ENCODE measurements around the gene RNF217.
A peak's percentile ranks its signal among the peaks of the same experiment; 100 is the strongest.
"Not testable (repeated sequence)": the region's sequence is repeated elsewhere in the genome, so short reads cannot be mapped to it uniquely, and the experiment has no call there.

The RNF217 gene

DNA sequence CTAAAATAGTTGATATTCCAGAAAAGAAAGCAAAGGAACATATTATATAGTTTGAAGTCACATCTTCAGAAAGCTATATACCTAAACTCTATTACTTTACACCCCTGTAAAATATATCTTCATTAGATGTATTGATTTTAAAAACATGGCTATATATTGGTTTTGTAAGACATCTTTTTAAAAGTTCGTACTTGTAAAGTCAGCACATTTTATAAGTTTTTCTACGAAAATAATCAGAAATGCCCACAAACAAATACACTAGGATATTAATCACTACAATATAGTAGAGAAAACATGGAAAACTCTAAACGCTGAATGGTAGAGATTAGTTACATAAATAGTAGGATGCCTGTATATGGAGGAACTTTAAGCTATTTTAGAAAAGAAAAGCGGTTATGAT lies 52.9 kb downstream of the RNF217 start:
- DNase-seq, result no peak

DNA sequence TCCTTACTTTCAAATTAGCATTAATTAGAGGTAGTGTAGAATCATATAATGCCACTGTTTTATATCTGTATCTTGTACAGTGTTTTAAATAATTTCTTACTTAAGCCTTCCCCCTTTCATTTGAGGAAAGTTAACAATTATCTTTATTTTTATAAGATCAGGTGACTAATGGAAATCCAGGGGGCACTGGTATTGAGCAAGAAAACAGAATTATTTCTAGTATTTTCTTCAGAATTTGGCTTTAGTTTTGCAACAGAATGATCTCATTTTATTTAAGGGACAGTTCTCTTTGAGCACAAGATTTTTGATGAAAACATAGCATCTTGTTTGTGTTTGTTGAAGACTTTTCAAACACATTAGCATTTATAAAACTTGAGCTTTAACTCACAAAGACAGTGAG lies 55.9 kb downstream of the RNF217 start:
- DNase-seq, result no peak

GRCh38 chr6:125019281-125019680 lies 57.0 kb downstream of the RNF217 start:
- no peak for DNase-seq

DNA sequence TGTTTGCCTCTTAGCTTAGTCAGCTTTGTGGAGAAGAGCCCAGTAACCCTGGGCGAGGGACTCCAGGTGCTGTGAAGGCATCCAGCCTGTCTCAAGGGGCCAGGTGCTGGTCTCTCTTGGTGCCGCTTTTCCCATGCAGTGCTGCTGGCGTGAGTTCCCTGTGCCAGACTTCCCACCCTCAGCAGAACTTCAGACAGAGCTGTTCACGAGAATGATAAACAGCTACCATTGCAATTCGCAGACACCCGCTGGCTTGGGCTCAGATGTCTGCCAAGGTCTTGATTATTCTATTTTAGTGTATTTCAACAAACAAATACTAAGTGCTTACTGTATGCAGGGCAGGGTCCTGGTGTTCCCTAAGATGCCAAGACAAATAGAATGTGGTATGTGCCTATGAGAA lies 57.7 kb downstream of the RNF217 start:
- peak in 7 of 56 donors; percentile 1 to 10 (median 4) for DNase-seq

GRCh38 chr6:125020385-125020784 lies 58.1 kb downstream of the RNF217 start:
- DNase-seq, result no peak

- no peak for DNase-seq
These were observed 60.3 kb downstream of the RNF217 start for GRCh38 chr6:125022391-125022989.

DNA sequence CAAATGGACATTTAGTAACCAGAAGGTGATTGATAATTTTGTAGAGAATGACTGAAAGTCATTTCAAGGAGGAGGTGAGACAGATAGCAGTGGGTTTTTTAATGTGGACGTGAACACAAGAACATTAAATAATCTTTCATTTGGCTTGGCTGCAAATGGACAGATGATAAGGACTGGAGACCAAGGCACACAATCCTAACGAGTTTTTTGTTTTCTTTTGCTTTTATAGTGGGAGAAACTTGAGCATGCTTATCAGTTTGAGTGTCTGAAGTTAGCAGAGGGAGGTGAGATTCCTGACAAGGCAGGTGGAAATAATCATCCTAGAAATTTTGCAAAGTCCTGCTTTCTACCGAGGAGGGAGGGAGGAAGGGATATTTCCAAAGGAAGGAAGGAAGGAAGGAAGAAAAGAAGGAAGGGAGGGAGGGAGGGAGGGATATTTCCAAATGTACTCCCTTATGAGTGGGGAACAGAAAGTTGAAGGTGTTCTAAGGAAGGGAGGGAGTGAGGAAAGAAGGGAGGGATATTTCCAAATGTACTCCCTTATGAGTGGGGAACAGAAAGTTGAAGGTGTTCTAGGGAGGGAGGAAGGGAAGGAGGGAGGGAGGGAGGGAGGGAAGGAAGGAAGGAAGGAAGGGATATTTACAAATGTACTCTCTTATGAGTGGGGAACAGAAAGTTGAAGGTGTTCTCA lies 63.1 kb downstream of the RNF217 start:
- no peak for DNase-seq

DNA sequence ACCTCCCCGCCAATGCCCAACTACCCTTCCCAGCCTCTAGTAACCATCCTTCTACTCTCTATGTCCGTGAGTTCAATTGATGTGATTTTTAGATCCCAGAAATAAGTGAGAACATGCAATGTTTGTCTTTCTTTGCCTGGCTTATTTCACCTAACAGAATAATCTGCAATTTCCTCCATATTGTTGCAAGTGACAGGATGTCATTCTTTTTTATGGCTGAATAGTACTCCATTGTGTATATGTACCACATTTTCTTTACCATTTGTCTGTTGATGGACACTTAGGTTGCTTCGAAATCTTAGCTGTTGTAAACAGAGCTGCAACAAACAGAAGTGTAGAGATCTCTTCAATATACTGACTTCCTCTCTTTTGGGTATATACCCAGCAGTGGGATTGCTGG lies 65.0 kb downstream of the RNF217 start:
- no peak for DNase-seq

GRCh38 chr6:125030969-125031368 lies 68.7 kb downstream of the RNF217 start:
- DNase-seq, result no peak

- no peak for DNase-seq
These were observed 69.1 kb downstream of the RNF217 start for GRCh38 chr6:125031385-125031784.

- not testable (repeated sequence) for DNase-seq
These were observed 72.7 kb downstream of the RNF217 start for GRCh38 chr6:125034929-125035328.

DNA sequence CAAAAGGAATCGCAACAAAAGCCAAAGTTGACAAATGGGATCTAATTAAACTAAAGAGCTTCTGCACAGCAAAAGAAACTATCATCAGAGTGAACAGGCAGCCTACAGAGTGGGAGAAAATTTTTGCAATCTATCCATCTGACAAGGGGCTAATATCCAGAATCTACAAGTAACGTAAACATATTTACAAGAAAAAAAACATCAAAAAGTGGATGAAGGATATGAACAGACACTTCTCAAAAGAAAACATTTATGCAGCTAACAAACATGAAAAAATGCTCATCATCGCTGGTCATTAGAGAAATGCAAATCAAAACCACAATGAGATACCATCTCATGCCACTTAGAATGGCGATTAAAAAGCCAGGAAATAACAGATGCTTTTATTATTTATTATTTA lies 74.2 kb downstream of the RNF217 start:
- not testable (repeated sequence) for DNase-seq

DNA sequence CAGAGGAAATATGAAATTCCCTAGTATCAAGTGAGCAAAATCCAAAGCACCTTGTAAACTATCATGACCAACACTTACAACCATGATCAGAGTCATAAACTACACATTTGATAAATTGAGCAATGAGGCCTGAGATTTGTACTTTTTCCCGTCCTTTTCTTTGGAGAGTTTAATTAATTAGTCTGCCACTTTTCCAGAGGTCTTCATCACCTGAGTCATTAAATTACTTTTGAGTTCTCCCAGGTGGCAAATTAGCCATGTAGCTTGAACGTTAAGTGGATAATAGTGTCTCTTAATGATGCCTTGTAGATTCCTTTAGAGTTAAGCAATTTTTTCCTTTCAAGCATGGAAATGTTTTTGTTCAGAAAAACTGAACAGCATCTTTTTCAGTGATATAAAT lies 75.6 kb downstream of the RNF217 start:
- no peak for DNase-seq

- DNase-seq, result no peak
These were observed 76.7 kb downstream of the RNF217 start for GRCh38 chr6:125038925-125039324.

DNA sequence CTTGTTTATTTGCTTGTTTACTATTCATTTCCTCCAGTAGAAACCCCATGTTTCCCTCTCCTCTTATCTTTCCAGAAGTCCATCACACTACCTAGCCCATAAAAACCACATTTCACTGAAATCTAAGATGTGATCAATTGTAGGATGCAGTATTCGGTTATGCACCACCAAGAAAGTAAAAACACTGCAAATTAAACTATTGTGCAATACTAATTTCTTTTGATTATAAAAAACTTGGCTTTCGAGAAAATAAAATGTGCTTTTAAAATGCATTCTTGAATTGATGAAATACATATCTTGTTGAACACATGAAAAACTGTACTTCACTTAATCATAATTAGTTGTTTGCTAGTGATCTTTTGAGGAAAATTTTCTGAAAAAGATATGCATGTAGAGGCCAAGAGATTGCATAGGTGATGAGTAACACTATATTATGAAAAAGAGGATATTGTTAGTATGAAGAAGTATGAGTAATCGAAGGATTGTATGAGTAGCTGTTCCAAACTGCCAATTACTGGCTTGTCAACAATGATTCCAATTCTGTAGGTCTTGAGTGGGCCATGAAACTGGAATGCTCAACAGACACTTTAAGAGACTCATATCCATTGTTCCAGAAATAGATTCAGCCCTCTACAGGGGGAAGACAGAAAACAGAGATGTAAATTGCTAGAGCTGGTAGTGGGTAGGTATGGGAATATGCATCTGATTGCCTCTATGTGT lies 79.7 kb downstream of the RNF217 start:
- DNase-seq, result no peak

GRCh38 chr6:125044066-125044465 lies 81.8 kb downstream of the RNF217 start:
- no peak for DNase-seq

- no peak for DNase-seq
These were observed 82.4 kb downstream of the RNF217 start for GRCh38 chr6:125044667-125045066.

- DNase-seq, result peak in 1 of 56 donors; percentile 3
These were observed 84.1 kb downstream of the RNF217 start for GRCh38 chr6:125046107-125046925.

DNA sequence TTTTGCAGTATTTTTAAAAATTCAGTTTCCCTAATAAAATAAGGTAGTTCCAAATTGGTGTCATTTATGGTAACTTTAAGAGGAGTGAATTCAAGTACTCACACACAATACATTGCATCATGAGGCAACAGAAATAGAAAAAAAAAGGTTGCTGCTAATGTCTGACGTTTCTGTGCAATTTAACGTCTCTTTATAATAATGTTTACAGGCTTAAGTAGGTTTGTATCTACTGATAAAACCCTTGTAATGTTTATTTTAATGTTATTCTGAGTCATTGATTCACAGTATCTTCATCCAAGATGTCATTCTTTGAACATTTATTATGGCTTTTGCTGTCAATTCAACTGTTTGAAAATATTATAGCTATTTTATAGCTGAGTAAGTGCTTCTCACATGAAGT lies 86.0 kb downstream of the RNF217 start:
- DNase-seq, result no peak

GRCh38 chr6:125050663-125051318 lies 88.6 kb downstream of the RNF217 start:
- DNase-seq, result no peak

- no peak for DNase-seq
These were observed 91.6 kb downstream of the RNF217 start for GRCh38 chr6:125053809-125054208.

Measured in amygdala (tissue), 56 donors.